Osteocyte (in vitro differentiated cells): ENCODE results near the gene AHR. TPM values are rescaled to one million over a fixed set of nuclear protein-coding genes. Genes with fewer than 3 reads are reported as not detected.
"Not testable (repeated sequence)": the region's sequence is repeated elsewhere in the genome, so short reads cannot be mapped to it uniquely, and the experiment has no call there.

ENCODE experiments used
- DNase-seq: peaks from one replicate; pipeline ENCODE4 v3.0.0; 2021; ENCODE audit warnings: mixed read lengths; ENCODE audit not compliant: unreplicated experiment; ENCODE audit errors: extremely low spot score
- H3K27ac Mint-ChIP-seq: one replicate; pipeline ENCODE4 v1.8.0; 2021; ENCODE audit warnings: mild to moderate bottlenecking, mixed read lengths; ENCODE audit not compliant: unreplicated experiment
- H3K27me3 Mint-ChIP-seq: one replicate; pipeline ENCODE4 v1.8.0; 2021; ENCODE audit warnings: mixed read lengths; ENCODE audit not compliant: unreplicated experiment
- H3K36me3 Mint-ChIP-seq: one replicate; pipeline ENCODE4 v1.8.0; 2021; ENCODE audit warnings: mixed read lengths; ENCODE audit not compliant: unreplicated experiment
- H3K4me1 Mint-ChIP-seq: one replicate; pipeline ENCODE4 v1.8.0; 2021; ENCODE audit warnings: mixed read lengths; ENCODE audit not compliant: unreplicated experiment
- H3K4me3 Mint-ChIP-seq: one replicate; pipeline ENCODE4 v1.8.0; 2021; ENCODE audit warnings: mild to moderate bottlenecking, moderate library complexity, mixed read lengths; ENCODE audit not compliant: unreplicated experiment
- H3K9me3 Mint-ChIP-seq: one replicate; pipeline ENCODE4 v1.8.0; 2021; ENCODE audit warnings: mixed read lengths; ENCODE audit not compliant: unreplicated experiment
- total RNA-seq: library from RNA; stranded (reverse); gene quantifications from 2 replicates; pipeline ENCODE4 v1.2.1, GENCODE V29; 2021
- TF ChIP-seq, protein P1 (sequence below): fragments of 200-600 bp; sonication (generic); IDR thresholded peaks from 2 replicates; pipeline ENCODE4 v1.5.0; 2021; ENCODE audit warnings: antibody characterized with exemption, mild to moderate bottlenecking, moderate library complexity

Gene AHR
- total RNA-seq, 1 donor from 2014 or later = 270 TPM

GRCh38 chr7:17347401-17347800 is 48.9 kb downstream of the AHR start:
- H3K27ac Mint-ChIP-seq = peak overlapping the region; percentile 36
- no peak overlapping the region for H3K4me3 Mint-ChIP-seq
- peaks cover 17% of the 10 kb centered on the region for H3K9me3 Mint-ChIP-seq
- no peak for DNase-seq
- TF ChIP-seq, protein P1, sequence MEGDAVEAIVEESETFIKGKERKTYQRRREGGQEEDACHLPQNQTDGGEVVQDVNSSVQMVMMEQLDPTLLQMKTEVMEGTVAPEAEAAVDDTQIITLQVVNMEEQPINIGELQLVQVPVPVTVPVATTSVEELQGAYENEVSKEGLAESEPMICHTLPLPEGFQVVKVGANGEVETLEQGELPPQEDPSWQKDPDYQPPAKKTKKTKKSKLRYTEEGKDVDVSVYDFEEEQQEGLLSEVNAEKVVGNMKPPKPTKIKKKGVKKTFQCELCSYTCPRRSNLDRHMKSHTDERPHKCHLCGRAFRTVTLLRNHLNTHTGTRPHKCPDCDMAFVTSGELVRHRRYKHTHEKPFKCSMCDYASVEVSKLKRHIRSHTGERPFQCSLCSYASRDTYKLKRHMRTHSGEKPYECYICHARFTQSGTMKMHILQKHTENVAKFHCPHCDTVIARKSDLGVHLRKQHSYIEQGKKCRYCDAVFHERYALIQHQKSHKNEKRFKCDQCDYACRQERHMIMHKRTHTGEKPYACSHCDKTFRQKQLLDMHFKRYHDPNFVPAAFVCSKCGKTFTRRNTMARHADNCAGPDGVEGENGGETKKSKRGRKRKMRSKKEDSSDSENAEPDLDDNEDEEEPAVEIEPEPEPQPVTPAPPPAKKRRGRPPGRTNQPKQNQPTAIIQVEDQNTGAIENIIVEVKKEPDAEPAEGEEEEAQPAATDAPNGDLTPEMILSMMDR = no peak
- no peaks in the 10 kb centered on the region for H3K27me3 Mint-ChIP-seq
- H3K36me3 Mint-ChIP-seq = peaks cover 74% of the 10 kb centered on the region
- peaks cover 27% of the 10 kb centered on the region for H3K4me1 Mint-ChIP-seq

DNA sequence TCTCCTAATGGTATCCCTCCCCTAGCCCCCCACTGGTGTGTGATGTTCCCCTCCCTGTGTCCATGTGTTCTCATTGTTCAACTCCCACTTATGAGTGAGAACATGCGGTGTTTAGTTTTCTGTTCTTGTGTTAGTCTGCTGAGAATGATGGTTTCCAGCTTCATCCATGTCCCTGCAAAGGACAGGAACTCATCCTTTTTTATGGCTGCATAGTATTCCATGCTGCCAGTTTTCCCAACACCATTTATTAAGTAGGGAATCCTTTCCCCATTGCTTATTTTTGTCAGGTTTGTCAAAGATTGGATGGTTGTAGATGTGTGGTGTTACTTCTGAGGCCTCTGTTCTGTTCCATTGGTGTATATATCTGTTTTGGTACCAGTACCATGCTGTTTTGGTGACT is 50.5 kb downstream of the AHR start:
- peaks cover 78% of the 10 kb centered on the region for H3K36me3 Mint-ChIP-seq
- H3K27me3 Mint-ChIP-seq, DNase-seq, H3K4me3 Mint-ChIP-seq: not testable (repeated sequence)
- peaks cover 22% of the 10 kb centered on the region for H3K9me3 Mint-ChIP-seq
- peaks cover 23% of the 10 kb centered on the region for H3K4me1 Mint-ChIP-seq
- peak overlapping the region; percentile 47 for H3K27ac Mint-ChIP-seq

GRCh38 chr7:17350321-17350720 is 51.9 kb downstream of the AHR start:
- Mint-ChIP-seq H3K4me1 (peaks cover 26% of the 10 kb centered on the region), H3K9me3 (peaks cover 22% of the 10 kb centered on the region), H3K36me3 (peaks cover 83% of the 10 kb centered on the region)
- not testable (repeated sequence) for DNase-seq, H3K27me3 Mint-ChIP-seq, H3K4me3 Mint-ChIP-seq, H3K27ac Mint-ChIP-seq

DNA sequence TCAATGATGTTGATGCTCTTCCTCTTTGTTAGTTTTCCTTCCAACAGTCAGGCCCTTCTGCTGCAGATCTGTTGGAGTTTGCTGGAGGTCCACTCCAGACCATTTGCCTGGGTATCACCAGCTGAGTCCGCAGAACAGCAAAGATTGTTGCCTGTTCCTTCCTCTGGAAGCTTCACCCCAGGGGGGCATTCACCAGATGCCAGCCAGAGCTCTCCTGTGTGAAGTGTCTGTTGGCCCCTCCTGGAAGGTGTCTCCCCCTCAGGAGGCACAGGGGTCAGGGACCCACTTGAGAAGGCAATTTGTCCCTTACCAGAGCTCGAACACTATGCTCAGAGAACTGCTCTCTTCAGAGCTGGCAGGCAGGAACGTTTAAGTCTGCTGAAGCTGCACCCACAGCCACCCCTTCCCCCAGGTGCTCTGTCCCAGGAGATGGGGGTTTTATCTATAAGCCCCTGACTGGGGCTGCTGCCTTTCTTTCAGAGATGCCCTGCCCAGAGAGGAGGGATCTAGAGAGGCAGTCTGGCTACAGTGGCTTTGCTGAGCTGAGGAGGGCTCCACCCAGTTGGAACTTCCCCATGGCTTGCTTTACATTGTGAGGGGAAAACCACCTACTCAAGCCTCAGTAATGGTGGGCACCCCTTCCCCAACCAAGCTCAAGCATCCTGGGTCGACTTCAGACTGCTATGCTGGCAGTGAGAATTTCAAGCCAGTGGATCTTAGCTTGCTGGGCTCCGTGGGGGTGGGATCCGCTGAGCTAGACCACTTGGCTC is 55.4 kb downstream of the AHR start:
- not testable (repeated sequence) for DNase-seq, H3K27me3 Mint-ChIP-seq, H3K4me3 Mint-ChIP-seq
- peaks cover 77% of the 10 kb centered on the region for H3K36me3 Mint-ChIP-seq
- peaks cover 22% of the 10 kb centered on the region for H3K9me3 Mint-ChIP-seq
- H3K4me1 Mint-ChIP-seq = peaks cover 22% of the 10 kb centered on the region
- H3K27ac Mint-ChIP-seq = peak overlapping the region; percentile 48

- Mint-ChIP-seq H3K4me3 (no peak overlapping the region), H3K9me3 (peaks cover 22% of the 10 kb centered on the region), H3K27ac (no peak overlapping the region), H3K36me3 (peaks cover 71% of the 10 kb centered on the region), H3K4me1 (peaks cover 25% of the 10 kb centered on the region), H3K27me3 (no peaks in the 10 kb centered on the region)
- DNase-seq = no peak
- TF ChIP-seq, protein P1 = no peak
Measured at GRCh38 chr7:17354473-17354872, 56.0 kb downstream of the AHR start.

DNA sequence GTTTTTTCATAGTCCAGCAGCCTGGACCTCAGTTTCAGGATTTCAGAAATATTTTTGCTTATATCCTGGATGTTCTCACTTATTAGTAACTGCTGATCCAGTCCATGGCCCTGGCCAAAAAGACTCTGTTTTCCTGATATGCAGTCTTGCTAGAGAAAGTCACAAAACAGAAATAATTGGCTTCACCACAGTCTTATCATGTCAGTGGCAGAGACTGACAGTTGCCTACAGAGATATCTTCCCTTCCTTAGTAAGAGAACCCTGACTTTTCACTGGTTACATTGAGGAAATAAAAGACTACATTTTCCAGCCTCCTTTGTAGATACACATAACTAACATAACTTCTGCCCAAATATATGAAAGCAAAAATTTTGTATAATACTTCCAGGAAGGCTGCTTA is 56.6 kb downstream of the AHR start:
- TF ChIP-seq, protein P1 = no peak
- DNase-seq = no peak
- H3K4me3 Mint-ChIP-seq = no peak overlapping the region
- peaks cover 28% of the 10 kb centered on the region for H3K4me1 Mint-ChIP-seq
- H3K36me3 Mint-ChIP-seq = peaks cover 66% of the 10 kb centered on the region
- peaks cover 22% of the 10 kb centered on the region for H3K9me3 Mint-ChIP-seq
- no peaks in the 10 kb centered on the region for H3K27me3 Mint-ChIP-seq
- H3K27ac Mint-ChIP-seq = peak overlapping the region; percentile 61
